GM19328 (cell line): ENCODE measurements around the gene CXXC5.

Source experiments
- ATAC-seq: cut with Tn5 transposase; IDR thresholded peaks from one replicate; pipeline ENCODE4 v1.9.1; 2021; ENCODE audit warnings: mild to moderate bottlenecking, moderate library complexity; ENCODE audit not compliant: unreplicated experiment

CXXC5 gene

DNA sequence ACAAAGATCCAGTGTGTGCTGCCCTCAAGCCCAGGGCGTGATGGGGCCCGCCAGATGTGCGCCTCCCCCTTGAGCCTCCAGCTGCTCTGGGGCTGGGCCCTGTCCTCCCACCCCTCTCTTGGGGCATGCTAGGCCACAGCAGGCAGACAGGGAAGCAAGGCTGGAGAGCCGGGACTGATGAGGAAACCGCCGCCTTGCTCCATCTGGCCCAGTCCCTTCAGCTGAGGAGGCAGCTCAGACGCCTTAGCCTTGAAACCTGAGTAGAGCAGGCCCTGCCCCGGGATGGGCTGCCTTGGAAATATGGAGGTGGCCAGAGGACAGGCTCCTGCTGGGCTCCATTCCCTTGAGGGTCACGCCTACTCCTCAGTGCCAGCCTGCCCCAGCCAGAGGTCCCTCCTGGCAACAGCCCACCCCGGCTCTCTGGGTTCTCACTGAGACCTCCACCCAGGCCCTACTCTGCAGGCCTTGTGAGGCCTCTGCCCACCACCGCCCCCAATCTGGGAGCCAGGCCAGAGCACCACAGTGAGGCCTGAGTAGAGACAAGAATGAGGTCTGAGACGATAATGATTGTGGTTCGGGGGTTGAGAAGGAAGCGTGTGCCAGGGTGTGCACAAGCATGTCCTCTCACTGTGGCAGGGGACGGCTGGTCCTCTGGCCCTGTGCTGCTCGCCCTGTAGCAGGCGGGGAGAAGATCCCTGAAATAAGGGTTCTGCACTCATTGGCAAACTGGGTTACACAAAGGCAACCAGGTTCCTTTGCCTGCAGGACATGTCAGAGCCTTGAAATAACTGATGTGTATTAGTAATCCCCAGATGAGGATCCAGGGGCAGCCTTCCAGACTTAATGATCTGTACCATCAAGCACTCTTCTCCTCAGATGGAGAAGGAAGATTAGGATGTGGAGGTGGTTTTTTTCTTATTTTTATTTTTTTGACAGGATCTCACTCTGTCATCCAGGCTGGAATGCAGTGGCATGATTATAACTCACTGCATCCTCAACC, 30.9 kb downstream of the CXXC5 start:
- ATAC-seq: no peak

- no peak for ATAC-seq
Measured at GRCh38 chr5:139680368-139681111, 32.4 kb downstream of the CXXC5 start.

DNA sequence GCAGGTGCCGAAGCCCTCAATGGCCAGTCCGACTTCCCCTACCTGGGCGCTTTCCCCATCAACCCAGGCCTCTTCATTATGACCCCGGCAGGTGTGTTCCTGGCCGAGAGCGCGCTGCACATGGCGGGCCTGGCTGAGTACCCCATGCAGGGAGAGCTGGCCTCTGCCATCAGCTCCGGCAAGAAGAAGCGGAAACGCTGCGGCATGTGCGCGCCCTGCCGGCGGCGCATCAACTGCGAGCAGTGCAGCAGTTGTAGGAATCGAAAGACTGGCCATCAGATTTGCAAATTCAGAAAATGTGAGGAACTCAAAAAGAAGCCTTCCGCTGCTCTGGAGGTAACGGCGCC, 32.9 kb downstream of the CXXC5 start:
- ATAC-seq: no peak

DNA sequence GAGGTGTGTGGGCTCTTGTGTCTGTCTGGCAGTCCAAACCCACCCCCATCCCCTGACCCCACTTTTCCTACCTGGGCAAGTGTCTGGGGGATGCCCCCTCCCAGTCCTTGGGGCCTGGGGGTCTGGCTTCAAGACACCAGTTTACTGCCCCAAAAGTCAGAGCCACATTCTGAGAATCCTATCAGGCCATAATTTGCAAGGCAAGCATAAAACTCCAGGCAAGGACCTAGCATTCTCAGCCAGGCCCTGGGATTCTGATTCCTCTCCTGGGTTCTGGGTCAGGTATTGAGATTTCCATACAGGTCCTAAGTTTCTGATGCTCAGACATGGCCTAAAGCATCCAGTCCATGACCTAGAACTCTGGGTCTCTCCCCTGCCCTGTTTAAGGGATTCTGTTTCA, 33.3 kb downstream of the CXXC5 start:
- no peak for ATAC-seq

- no peak for ATAC-seq
Measured at GRCh38 chr5:139682016-139682975, 34.1 kb downstream of the CXXC5 start.

- no peak for ATAC-seq
Measured at GRCh38 chr5:139683295-139684271, 35.4 kb downstream of the CXXC5 start.

- no peak for ATAC-seq
Measured at GRCh38 chr5:139684350-139684880, 36.3 kb downstream of the CXXC5 start.

DNA sequence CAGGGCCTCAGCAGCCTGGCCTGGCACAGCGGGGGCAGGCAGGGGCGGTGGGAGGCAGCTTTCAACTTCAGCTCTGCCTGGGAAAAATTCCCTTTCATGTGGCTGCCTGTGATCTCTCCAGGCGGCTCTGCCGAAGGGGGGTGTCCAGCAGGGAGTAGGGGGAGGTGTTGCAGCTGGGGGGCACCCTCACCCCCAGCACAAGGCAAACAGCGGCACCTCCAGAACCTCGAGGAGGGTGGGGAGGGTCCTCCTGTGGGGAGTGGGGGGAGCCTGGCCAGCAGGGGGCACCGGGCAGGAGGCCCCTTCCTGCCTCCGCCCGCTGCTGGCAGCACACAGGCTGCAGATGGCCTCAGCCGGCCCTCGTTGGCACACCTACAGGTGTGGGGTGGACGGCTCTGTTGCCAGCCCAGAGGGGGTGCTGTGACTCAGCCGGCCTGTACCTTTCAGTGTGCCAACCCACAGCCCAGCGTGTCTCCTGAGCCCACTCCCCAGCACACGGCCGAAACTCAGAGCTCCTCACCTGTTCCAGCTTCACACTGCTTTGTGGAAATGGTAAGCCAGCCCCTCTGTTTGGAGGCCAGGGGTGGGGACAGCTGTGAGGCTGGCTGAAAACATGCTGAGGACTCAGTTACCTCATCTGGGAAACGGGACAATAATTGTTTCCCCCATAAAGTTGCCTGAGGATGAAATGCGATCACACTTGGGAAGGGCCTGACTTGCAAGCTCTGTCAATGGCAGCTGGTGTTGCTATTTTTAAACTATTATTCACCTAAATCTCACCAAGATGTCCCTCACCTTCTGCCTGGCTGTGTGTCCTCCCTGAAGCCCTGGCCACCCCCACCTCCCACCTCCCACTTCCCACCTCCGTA, 37.0 kb downstream of the CXXC5 start:
- ATAC-seq: no peak

DNA sequence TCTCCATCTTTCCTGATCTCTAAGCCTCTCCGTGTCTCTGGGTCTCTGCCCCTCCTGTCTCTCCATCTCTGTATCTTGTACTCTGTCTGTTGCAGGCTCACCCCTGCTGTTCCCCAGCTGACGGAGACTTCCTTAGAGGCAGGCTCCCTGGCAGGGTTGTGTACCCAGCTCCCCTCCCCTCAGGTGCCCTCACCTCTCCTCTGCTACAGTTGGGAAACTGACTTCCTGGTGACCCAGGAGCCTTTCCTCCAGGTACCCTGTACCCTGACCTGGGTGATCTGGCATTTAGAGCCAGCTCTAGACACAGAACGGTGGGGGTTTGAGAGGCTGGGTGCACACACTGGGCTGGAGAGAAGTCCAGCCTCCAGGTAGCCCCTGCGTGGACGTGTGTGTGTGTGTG, 37.7 kb downstream of the CXXC5 start:
- no peak for ATAC-seq

DNA sequence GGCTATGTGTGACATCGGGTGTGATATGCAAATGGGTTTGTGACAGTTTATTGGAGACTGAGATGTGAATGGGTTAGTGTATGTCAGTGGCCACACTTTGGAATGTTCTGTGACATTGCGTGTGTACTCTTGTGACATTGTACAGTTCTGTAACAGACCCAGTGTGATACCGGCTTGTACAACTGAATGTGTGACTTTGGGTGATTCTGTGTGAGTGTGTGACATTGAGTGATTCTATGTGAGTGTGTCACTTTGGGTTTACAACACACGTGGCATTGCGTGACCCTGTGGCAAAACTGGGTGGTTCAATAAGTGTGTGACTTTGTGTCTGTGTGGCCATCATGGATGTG, 38.2 kb downstream of the CXXC5 start:
- ATAC-seq: no peak

GRCh38 chr5:139686706-139687441, 38.7 kb downstream of the CXXC5 start:
- no peak for ATAC-seq

- no peak for ATAC-seq
Measured at GRCh38 chr5:139687656-139688055, 39.5 kb downstream of the CXXC5 start.

- ATAC-seq: no peak
Measured at GRCh38 chr5:139688088-139688702, 40.0 kb downstream of the CXXC5 start.

- ATAC-seq: no peak
Measured at GRCh38 chr5:139688751-139689372, 40.7 kb downstream of the CXXC5 start.

DNA sequence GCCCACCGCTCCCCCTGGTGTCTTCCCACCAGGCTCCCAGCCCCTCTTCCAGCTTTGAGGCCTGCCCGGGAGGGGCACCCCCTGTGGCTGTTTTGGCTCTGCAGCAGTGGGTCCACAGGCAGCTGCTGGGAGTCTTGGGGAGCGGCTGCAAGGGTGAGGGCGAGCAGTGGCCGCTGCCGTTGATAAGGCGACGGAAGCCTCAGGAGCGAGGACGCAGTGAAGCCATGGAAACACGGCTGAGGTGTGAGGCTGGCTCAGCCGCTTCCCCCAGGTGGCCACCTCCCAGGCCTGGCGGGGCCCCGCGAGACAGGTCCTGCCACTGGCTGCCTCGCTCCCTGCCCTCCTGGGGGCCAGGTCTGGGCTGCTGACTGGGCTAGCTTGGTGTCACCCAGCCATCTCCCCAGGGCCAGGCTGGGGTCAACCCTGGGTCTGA, 41.5 kb downstream of the CXXC5 start:
- no peak for ATAC-seq

DNA sequence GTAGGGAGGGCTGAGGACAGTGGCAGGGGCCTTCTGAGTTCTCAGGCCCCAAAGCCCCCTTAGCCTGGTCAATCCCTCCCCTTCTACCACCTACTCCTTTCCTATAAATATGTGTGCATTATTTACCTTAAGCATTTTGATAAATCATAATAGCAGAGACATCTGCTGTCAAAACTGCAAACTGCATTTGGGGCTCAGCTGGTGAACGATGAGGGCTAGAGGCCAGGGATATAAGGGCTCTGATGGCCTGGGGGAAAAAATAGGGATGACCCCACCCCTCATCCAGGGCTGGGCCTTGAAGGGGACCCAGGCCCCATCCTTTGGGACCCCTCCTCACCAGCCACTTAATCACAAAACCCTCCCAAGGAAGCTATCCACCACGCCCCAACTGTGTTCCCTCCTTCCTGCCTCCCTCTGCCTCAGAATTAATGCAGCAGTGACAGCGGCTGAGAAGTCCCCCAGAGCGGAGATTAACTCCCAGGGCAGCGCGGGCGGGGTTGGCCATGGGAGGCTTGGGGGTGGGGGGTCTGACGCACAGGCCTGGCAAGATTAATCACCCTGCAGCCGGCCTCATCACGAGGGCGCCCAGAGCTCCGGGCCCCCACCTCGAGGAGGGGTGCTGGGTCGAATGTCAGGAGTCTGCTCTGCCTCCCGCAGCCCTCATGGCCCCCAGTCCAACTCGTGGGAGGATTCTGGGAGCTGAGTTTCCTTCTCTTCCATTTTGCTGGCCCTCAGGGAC, 42.1 kb downstream of the CXXC5 start:
- no peak for ATAC-seq
